Measurements from ENCODE around the gene RNF145.

GRCh38 chr5:159226451-159226850 is 17.1 kb upstream of the RNF145 start:
- TF ChIP-seq POLR2A (IDR thresholded peaks at IDR 0.05) = no peak
- no peak for TF ChIP-seq CTCF (IDR thresholded peaks at IDR 0.05)
- no peak for TF ChIP-seq POLR2AphosphoS5 (IDR thresholded peaks at IDR 0.05)
- TF ChIP-seq EP300 (IDR thresholded peaks at IDR 0.05) = no peak
